GM12878 (cell line): ENCODE results near the gene IGLL5. TPM values are rescaled to one million over a fixed set of nuclear protein-coding genes. Genes with fewer than 3 reads are reported as not detected.

Experiments used
- ATF3 ChIP-seq: IDR thresholded peaks from 2 replicates; pipeline ENCODE4 v1.6.1; 2011; ENCODE audit warnings: low read depth, mild to moderate bottlenecking, low read length, moderate library complexity, borderline replicate concordance; ENCODE audit errors: extremely low read depth
- CHD2 ChIP-seq: IDR thresholded peaks from 2 replicates; pipeline ENCODE4 v1.6.1; 2011; ENCODE audit warnings: low read depth, low read length, improper control_type of control experiment, borderline replicate concordance
- CTCF ChIP-seq, 3 experiments: IDR thresholded peaks in 2 of 3; conservative IDR thresholded peaks in 1 of 3; 2 replicates each; pipeline ENCODE4 v1.5.1; 2011; ENCODE audit warnings: low read depth in 3 of 3, low read length in 3 of 3, mild to moderate bottlenecking in 3 of 3, control low read depth in 2 of 3, moderate library complexity in 2 of 3, inconsistent platforms in 1 of 3, mixed read lengths in 1 of 3; ENCODE audit not compliant: control insufficient read depth in 2 of 3, insufficient read depth in 1 of 3; ENCODE audit errors: extremely low read depth in 1 of 3
- HDAC2 ChIP-seq: fragments of 200-600 bp; sonication (generic); IDR thresholded peaks from 2 replicates; pipeline ENCODE4 v1.6.1; 2017
- JUNB ChIP-seq: IDR thresholded peaks from 2 replicates; pipeline ENCODE4 v1.6.1; 2016; ENCODE audit warnings: antibody characterized with exemption, mild to moderate bottlenecking
- RCOR1 ChIP-seq: conservative IDR thresholded peaks from 2 replicates; pipeline ENCODE4 v1.6.1; 2012; ENCODE audit warnings: low read depth, low read length, improper control_type of control experiment
- RELB ChIP-seq: fragments of 450-650 bp; IDR thresholded peaks from 2 replicates; pipeline ENCODE4 v1.6.1; 2017; ENCODE audit warnings: low read depth, mild to moderate bottlenecking, moderate library complexity
- SP1 ChIP-seq: IDR thresholded peaks from one replicate; pipeline ENCODE4 v1.6.1; 2011; ENCODE audit warnings: low read depth, low read length
- SREBF2 ChIP-seq: IDR thresholded peaks from 2 replicates; pipeline ENCODE4 v1.6.1; 2012; ENCODE audit warnings: mild to moderate bottlenecking, low read length
- SRF ChIP-seq, 2 experiments: IDR thresholded peaks; 2 replicates each; pipeline ENCODE4 v1.6.1; 2011; ENCODE audit warnings: low read depth in 2 of 2, low read length in 2 of 2, mild to moderate bottlenecking in 1 of 2, moderate library complexity in 1 of 2
- TAF1 ChIP-seq: IDR thresholded peaks from 2 replicates; pipeline ENCODE4 v1.6.1; 2011; ENCODE audit warnings: mild to moderate bottlenecking, low read depth, low read length, borderline replicate concordance
- TARDBP ChIP-seq: IDR thresholded peaks from 2 replicates; pipeline ENCODE4 v1.6.1; 2016; ENCODE audit warnings: borderline replicate concordance
- WRNIP1 ChIP-seq: IDR thresholded peaks from 2 replicates; pipeline ENCODE4 v1.6.1; 2011; ENCODE audit warnings: low read depth, low read length, improper control_type of control experiment, borderline replicate concordance
- ZBED1 ChIP-seq: IDR thresholded peaks from 2 replicates; pipeline ENCODE4 v1.6.1; 2016; ENCODE audit warnings: borderline replicate concordance
- ZBTB11 ChIP-seq: fragments of 450-650 bp; formaldehyde crosslinking; IDR thresholded peaks from 2 replicates; pipeline ENCODE4 v1.5.0; 2022; ENCODE audit warnings: mild to moderate bottlenecking, missing genetic modification characterization
- ZNF622 ChIP-seq: fragments of 450-650 bp; IDR thresholded peaks from 2 replicates; pipeline ENCODE4 v1.6.1; 2017; ENCODE audit warnings: mild to moderate bottlenecking, inconsistent platforms
- polyA plus RNA-seq, 11 experiments: library from polyadenylated mRNA; depleted of rRNA in 4 of 11; unstranded in 6 of 11; stranded (reverse) in 5 of 11; fragments of >200 nt; fragmentation: Nextera tagmentation in 4 of 11; fragmentation: Illumina TruSeq in 1 of 11; extraction: Ambion mirVana in 4 of 11; extraction: Trizol in 1 of 11; gene quantifications; 1 replicate in 1 of 11; 2 replicates in 10 of 11; pipeline versions ENCODE4 v1.2.1 to v1.2.3, GENCODE V29; 2011 to 2016; ENCODE audit warnings: inconsistent platforms in 2 of 11, missing spikeins in 2 of 11, low read depth in 1 of 11
- total RNA-seq, 4 experiments: library from RNA; depleted of rRNA in 3 of 4; stranded (reverse); fragments of >200 nt in 3 of 4; fragmentation: Illumina TruSeq in 1 of 4; extraction: Trizol in 1 of 4; gene quantifications; 2 replicates each; pipeline versions ENCODE4 v1.2.1 to v1.2.3, GENCODE V29; 2013 to 2021
- TF ChIP-seq, protein P1 (sequence below): fragments of 450-650 bp; formaldehyde crosslinking; IDR thresholded peaks from 2 replicates; pipeline ENCODE4 v1.4.0; 2022; ENCODE audit warnings: mild to moderate bottlenecking, moderate library complexity
- TF ChIP-seq, protein P2 (sequence below): IDR thresholded peaks from 2 replicates; pipeline ENCODE4 v1.6.1; 2012; ENCODE audit warnings: low read depth, low read length, improper control_type of control experiment

Gene IGLL5
- total and polyA plus RNA-seq, 10 of the 15 experiments (the other 5 are each of a cell fraction or from before 2014, with no cell fraction given) = not detected

- TF ChIP-seq, protein P1, sequence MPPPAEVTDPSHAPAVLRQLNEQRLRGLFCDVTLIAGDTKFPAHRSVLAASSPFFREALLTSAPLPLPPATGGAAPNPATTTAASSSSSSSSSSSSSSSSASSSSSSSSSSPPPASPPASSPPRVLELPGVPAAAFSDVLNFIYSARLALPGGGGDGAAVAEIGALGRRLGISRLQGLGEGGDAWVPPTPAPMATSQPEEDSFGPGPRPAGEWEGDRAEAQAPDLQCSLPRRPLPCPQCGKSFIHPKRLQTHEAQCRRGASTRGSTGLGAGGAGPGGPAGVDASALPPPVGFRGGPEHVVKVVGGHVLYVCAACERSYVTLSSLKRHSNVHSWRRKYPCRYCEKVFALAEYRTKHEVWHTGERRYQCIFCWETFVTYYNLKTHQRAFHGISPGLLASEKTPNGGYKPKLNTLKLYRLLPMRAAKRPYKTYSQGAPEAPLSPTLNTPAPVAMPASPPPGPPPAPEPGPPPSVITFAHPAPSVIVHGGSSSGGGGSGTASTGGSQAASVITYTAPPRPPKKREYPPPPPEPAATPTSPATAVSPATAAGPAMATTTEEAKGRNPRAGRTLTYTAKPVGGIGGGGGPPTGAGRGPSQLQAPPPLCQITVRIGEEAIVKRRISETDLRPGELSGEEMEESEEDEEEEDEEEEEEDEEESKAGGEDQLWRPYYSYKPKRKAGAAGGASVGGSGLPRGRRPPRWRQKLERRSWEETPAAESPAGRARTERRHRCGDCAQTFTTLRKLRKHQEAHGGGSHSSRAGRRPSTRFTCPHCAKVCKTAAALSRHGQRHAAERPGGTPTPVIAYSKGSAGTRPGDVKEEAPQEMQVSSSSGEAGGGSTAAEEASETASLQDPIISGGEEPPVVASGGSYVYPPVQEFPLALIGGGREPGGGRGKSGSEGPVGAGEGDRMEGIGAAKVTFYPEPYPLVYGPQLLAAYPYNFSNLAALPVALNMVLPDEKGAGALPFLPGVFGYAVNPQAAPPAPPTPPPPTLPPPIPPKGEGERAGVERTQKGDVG = no peak
- TF ChIP-seq RCOR1 (peak; percentile 96; the same call in 1 of the 2 replicates), ATF3 (no peak), ZBED1 (peak; percentile 98), TAF1 (0 out of 2 replicates have a peak, but pooled peaks have one; percentile 64), HDAC2 (no peak), RELB (peak; percentile 100), SP1 (peak; percentile 96), JUNB (peak; percentile 86), CHD2 (peak; percentile 94), CTCF (IDR thresholded peaks at IDR 0.05 in 2 of 3, conservative IDR thresholded peaks at IDR 0.05 in 1 of 3; ENCODE audit: control insufficient read depth in 2 of 3, extremely low read depth in 1 of 3, insufficient read depth in 1 of 3, low read depth in 3 of 3, low read length in 3 of 3) (peak; percentile 53 to 83 (median 71)), WRNIP1 (0 out of 2 replicates have a peak, but pooled peaks have one; percentile 95), SREBF2 (peak; percentile 55; the same call in 1 of the 2 replicates), ZBTB11 (CRISPR knock-in tag) (no peak), SRF (IDR thresholded peaks at IDR 0.05; ENCODE audit: low read depth in 2 of 2, low read length in 2 of 2) (0 out of 4 replicates have a peak, but pooled peaks of 1 of the 2 experiments have one; percentile 56), ZNF622 (no peak), TARDBP (peak; percentile 70)
- TF ChIP-seq, protein P2, sequence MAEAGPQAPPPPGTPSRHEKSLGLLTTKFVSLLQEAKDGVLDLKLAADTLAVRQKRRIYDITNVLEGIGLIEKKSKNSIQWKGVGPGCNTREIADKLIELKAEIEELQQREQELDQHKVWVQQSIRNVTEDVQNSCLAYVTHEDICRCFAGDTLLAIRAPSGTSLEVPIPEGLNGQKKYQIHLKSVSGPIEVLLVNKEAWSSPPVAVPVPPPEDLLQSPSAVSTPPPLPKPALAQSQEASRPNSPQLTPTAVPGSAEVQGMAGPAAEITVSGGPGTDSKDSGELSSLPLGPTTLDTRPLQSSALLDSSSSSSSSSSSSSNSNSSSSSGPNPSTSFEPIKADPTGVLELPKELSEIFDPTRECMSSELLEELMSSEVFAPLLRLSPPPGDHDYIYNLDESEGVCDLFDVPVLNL = no peak
Measured at GRCh38 chr22:22935546-22936157, 48.0 kb downstream of the IGLL5 start (continued).
